K562 (cell line): ENCODE measurements around the gene GAP43. TPM values are rescaled to one million over a fixed set of nuclear protein-coding genes. Genes with fewer than 3 reads are reported as not detected.
"Not testable (repeated sequence)": the region's sequence is repeated elsewhere in the genome, so short reads cannot be mapped to it uniquely, and the experiment has no call there.

Experiments
- ATAC-seq: fragments of 200-7000 bp; cut with Tn5 transposase; 3 replicates; pipeline ENCODE4 v1.9.1; 2020; ENCODE audit warnings: moderate library complexity
- BruUV-seq: library from RNA; stranded (reverse); fragments of 400-500 nt; replicated peaks from 2 replicates; lab custom pipeline; 2021; lab: Mats Ljungman, UMichigan
- CTCF ChIA-PET: fragments of 300-600 bp; formaldehyde crosslinking; extraction: SDS; loops from one replicate; lab custom pipeline; 2021; ENCODE audit warnings: low intra/inter-chr PET ratio; lab: Yijun Ruan, JAX
- POLR2A ChIA-PET: fragments of 300-600, 350-650 bp; sonication (Branson Sonifier 250); formaldehyde crosslinking; extraction: SDS; loops from one replicate; lab custom pipeline; 2021; ENCODE audit warnings: antibody characterized with exemption, inconsistent platforms; lab: Yijun Ruan, JAX
- DNase-seq, 4 experiments: peaks; one replicate each; pipeline versions ENCODE4 v3.0.0 to v3.0.0-alpha.2; 2011 to 2018; ENCODE audit warnings: low spot score in 3 of 4, mixed read lengths in 3 of 4; ENCODE audit errors: extremely low read depth in 1 of 4
- FAIRE-seq: peaks from 2 replicates; lab custom pipeline; 2011; peaks lifted over from hg19 to GRCh38; lab: Jason Lieb, UNC
- H2AFZ ChIP-seq: 2 replicates; pipeline ENCODE4 v1.6.0; 2011; ENCODE audit warnings: low read depth, low read length, control low read depth, inconsistent platforms
- H3K27ac ChIP-seq: fragments of 200-600 bp; 3 replicates; pipeline ENCODE4 v1.8.0; 2011; ENCODE audit warnings: low read depth, mild to moderate bottlenecking, control low read depth, inconsistent platforms, low read length, moderate library complexity, mixed read lengths; ENCODE audit errors: extremely low read depth
- H3K27me3 ChIP-seq, 2 experiments: fragments of 300-600 bp in 1 of 2; 2 replicates in 1 of 2; 3 replicates in 1 of 2; pipeline versions ENCODE4 v1.6.0 to v1.8.0; 2011; ENCODE audit warnings: inconsistent platforms in 2 of 2, low read length in 2 of 2, mild to moderate bottlenecking in 1 of 2, mixed read lengths in 1 of 2, moderate library complexity in 1 of 2; ENCODE audit not compliant: control insufficient read depth in 2 of 2, insufficient read depth in 2 of 2
- H3K36me3 ChIP-seq: fragments of 300-600 bp; 3 replicates; pipeline ENCODE4 v1.8.0; 2011; ENCODE audit warnings: mild to moderate bottlenecking, low read length, inconsistent platforms; ENCODE audit not compliant: control insufficient read depth, insufficient read depth
- H3K4me1 ChIP-seq, 2 experiments: fragments of 200-600 bp in 1 of 2; replicated peaks in 1 of 2; 2 replicates in 1 of 2; 3 replicates in 1 of 2; pipeline versions ENCODE4 v1.5.1 to v1.8.0; 2011; ENCODE audit warnings: inconsistent platforms in 2 of 2, low read length in 2 of 2, mild to moderate bottlenecking in 1 of 2, mixed read lengths in 1 of 2, moderate library complexity in 1 of 2; ENCODE audit not compliant: control insufficient read depth in 2 of 2, insufficient read depth in 2 of 2
- H3K4me2 ChIP-seq: 2 replicates; pipeline ENCODE4 v1.6.1; 2011; ENCODE audit warnings: low read length, control low read depth, inconsistent platforms, mixed read lengths; ENCODE audit not compliant: insufficient read depth
- H3K4me3 ChIP-seq: fragments of 200-600 bp; sonication (generic), shearing (Covaris generic); 2 replicates; pipeline ENCODE4 v1.5.1; 2016; ENCODE audit warnings: control low read depth, inconsistent platforms
- H3K79me2 ChIP-seq: fragments of 200-600 bp; 3 replicates; pipeline ENCODE4 v1.8.0; 2011; ENCODE audit warnings: low read length, inconsistent platforms; ENCODE audit not compliant: control insufficient read depth, insufficient read depth
- H3K9ac ChIP-seq, 2 experiments: 2 replicates each; pipeline versions ENCODE4 v1.6.0 to v1.6.1; 2011; ENCODE audit warnings: low read depth in 2 of 2, low read length in 2 of 2, control low read depth in 1 of 2, inconsistent platforms in 1 of 2, mild to moderate bottlenecking in 1 of 2, mixed read lengths in 1 of 2; ENCODE audit not compliant: insufficient read depth in 1 of 2
- H3K9me1 ChIP-seq: one replicate; pipeline ENCODE4 v1.6.0; 2011; ENCODE audit warnings: inconsistent platforms, mild to moderate bottlenecking, low read length, moderate library complexity; ENCODE audit not compliant: control insufficient read depth, insufficient read depth
- H3K9me3 ChIP-seq: replicated peaks from 2 replicates; pipeline ENCODE4 v1.5.1; 2011; ENCODE audit warnings: low read depth, low read length, inconsistent platforms; ENCODE audit not compliant: control insufficient read depth, insufficient read depth
- H4K20me1 ChIP-seq: replicated peaks from 2 replicates; pipeline ENCODE4 v1.6.1; 2011; ENCODE audit warnings: low read length, inconsistent platforms, mixed read lengths; ENCODE audit not compliant: control insufficient read depth, insufficient read depth
- ARID3B ChIP-seq: fragments of 250-450 bp; sonication (Bioruptor Pico); IDR thresholded peaks from 2 replicates; pipeline ENCODE4 v1.4.0; 2020; ENCODE audit warnings: borderline replicate concordance
- CBX5 ChIP-seq: IDR thresholded peaks from 2 replicates; pipeline ENCODE4 v1.6.1; 2014; ENCODE audit warnings: low read depth, borderline replicate concordance
- CHAMP1 ChIP-seq: fragments of 450-650 bp; IDR thresholded peaks from 2 replicates; pipeline ENCODE4 v1.6.1; 2016; ENCODE audit warnings: mild to moderate bottlenecking
- FOXO4 ChIP-seq: fragments of 450-650 bp; formaldehyde crosslinking; IDR thresholded peaks from 2 replicates; pipeline ENCODE4 v1.4.0; 2020; ENCODE audit warnings: mild to moderate bottlenecking, moderate library complexity
- HDGF ChIP-seq: fragments of 450-650 bp; IDR thresholded peaks from 2 replicates; pipeline ENCODE4 v1.6.1; 2016
- ILK ChIP-seq: fragments of 450-650 bp; IDR thresholded peaks from 2 replicates; pipeline ENCODE4 v1.6.1; 2016; ENCODE audit warnings: missing genetic modification characterization, low read depth, mild to moderate bottlenecking, missing compliant biosample characterization, moderate library complexity, borderline replicate concordance
- KAT8 ChIP-seq: fragments of 450-650 bp; IDR thresholded peaks from 2 replicates; pipeline ENCODE4 v1.6.1; 2016; ENCODE audit warnings: low read depth, mild to moderate bottlenecking
- KHSRP ChIP-seq: fragments of 450-650 bp; IDR thresholded peaks from 2 replicates; pipeline ENCODE4 v1.6.1; 2017
- NCOA4 ChIP-seq: fragments of 450-650 bp; IDR thresholded peaks from 2 replicates; pipeline ENCODE4 v1.6.1; 2018; ENCODE audit warnings: mild to moderate bottlenecking; ENCODE audit not compliant: partially characterized antibody
- TEAD2 ChIP-seq: fragments of 450-650 bp; IDR thresholded peaks from 2 replicates; pipeline ENCODE4 v1.6.1; 2016; ENCODE audit warnings: missing genetic modification characterization, control low read depth, missing compliant biosample characterization
- ZNF589 ChIP-seq: fragments of 200-800 bp; sonication (Bioruptor generic); IDR thresholded peaks from 2 replicates; pipeline ENCODE4 v1.6.1; 2016; ENCODE audit warnings: low read depth, missing genetic modification characterization, missing compliant biosample characterization
- ZNF75A ChIP-seq: fragments of 450-650 bp; formaldehyde crosslinking; IDR thresholded peaks from 2 replicates; pipeline ENCODE4 v1.4.0; 2020; ENCODE audit warnings: mild to moderate bottlenecking
- WGBS: fragments of 100-300 bp; shearing (Covaris generic); methylation state at CpG from one replicate; pipeline ENCODE4 v1.1.6; 2016; ENCODE audit warnings: low coverage, mixed read lengths; ENCODE audit not compliant: insufficient coverage; ENCODE audit errors: missing lambda C conversion rate; 5-methylcytosine and 5-hydroxymethylcytosine counted together
- in situ Hi-C: fragments of 300-500 bp; cut with MboI; formaldehyde crosslinking; loops from 4 replicates; pipeline ENCODE4 v1.15.0; 2018; ENCODE audit warnings: inconsistent platforms, mixed read lengths
- intact Hi-C: fragments of 100-400 bp; cut with micrococcal nuclease; formaldehyde crosslinking; loops from 2 replicates; pipeline ENCODE4 v1.14.2; 2022
- polyA plus RNA-seq, 8 experiments: library from polyadenylated mRNA; depleted of rRNA in 4 of 8; stranded (reverse) in 5 of 8; unstranded in 3 of 8; fragments of >200 nt; fragmentation: Nextera tagmentation in 2 of 8; fragmentation: Illumina TruSeq in 1 of 8; extraction: Ambion mirVana in 2 of 8; extraction: Trizol in 1 of 8; gene quantifications; 2 replicates each; pipeline versions ENCODE4 v1.2.1 to v1.2.3, GENCODE V29; 2011 to 2014; ENCODE audit warnings: inconsistent platforms in 1 of 8, missing spikeins in 1 of 8
- total RNA-seq, 7 experiments: library from RNA; depleted of rRNA in 6 of 7; stranded (reverse); fragments of >200 nt in 6 of 7; fragmentation: Illumina TruSeq in 2 of 7; extraction: Trizol in 2 of 7; gene quantifications; 2 replicates each; pipeline versions ENCODE4 v1.2.1 to v1.2.3, GENCODE V29; 2011 to 2021; ENCODE audit warnings: low replicate concordance in 1 of 7

Gene GAP43
- total and polyA plus RNA-seq, 9 of the 15 experiments (the other 6 are each of a cell fraction or from before 2014, with no cell fraction given) = 0.04 to 0.11 (median 0.09) TPM; not detected in 6

GRCh38 chr3:115741650-115742049 is 118.3 kb downstream of the GAP43 start:
- DNase-seq (no peak), ATAC-seq (no peak), FAIRE-seq (no peak)
- Histone ChIP-seq H3K9me3 (no peaks in the 10 kb centered on the region), H3K79me2 (no peaks in the 10 kb centered on the region), H3K9ac (no peak overlapping the region), H3K36me3 (no peaks in the 10 kb centered on the region), H3K4me2 (no peak overlapping the region), H4K20me1 (no peaks in the 10 kb centered on the region), H2AFZ (no peak overlapping the region), H3K4me3 (no peak overlapping the region), H3K27me3 (no peaks in the 10 kb centered on the region), H3K9me1 (no peaks in the 10 kb centered on the region), H3K27ac (no peak overlapping the region), H3K4me1 (no peaks in the 10 kb centered on the region)
- CTCF ChIA-PET = no interaction called here
- WGBS = 0% methylated on average over 2 of the region's 5 CpGs
- TF ChIP-seq ILK (tag) (no peak), KHSRP (no peak), ZNF589 (CRISPR knock-in tag) (no peak), ZNF75A (CRISPR knock-in tag) (no peak), NCOA4 (no peak), ARID3B (CRISPR knock-in tag) (no peak), TEAD2 (tag) (no peak), KAT8 (no peak), CHAMP1 (no peak), FOXO4 (no peak), HDGF (no peak), CBX5 (no peak)
- no TSS peak for BruUV-seq
- intact Hi-C loops (no loop called here), in situ Hi-C loops (no loop called here)
- POLR2A ChIA-PET = no interaction called here

- 0% methylated on average over 4 of the region's 4 CpGs for WGBS
- H3K27me3 ChIP-seq, H4K20me1 ChIP-seq, intact Hi-C loops, H3K79me2 ChIP-seq, DNase-seq, H3K4me2 ChIP-seq, H3K9me3 ChIP-seq, ATAC-seq, CTCF ChIA-PET, H3K4me3 ChIP-seq, H3K27ac ChIP-seq, H3K9me1 ChIP-seq, BruUV-seq, in situ Hi-C loops, FAIRE-seq, H3K36me3 ChIP-seq, H3K9ac ChIP-seq, H3K4me1 ChIP-seq, H2AFZ ChIP-seq, POLR2A ChIA-PET: not testable (repeated sequence)
Observed at GRCh38 chr3:115744516-115744915, 121.2 kb downstream of the GAP43 start.
